Upper lobe of left lung (tissue), 6 donors: ENCODE measurements around the gene ADCYAP1R1. TPM values are rescaled to one million over a fixed set of nuclear protein-coding genes. Genes with fewer than 3 reads are reported as not detected.

Experiments
- ATAC-seq, 2 donors: fragments of 200-7000 bp; cut with Tn5 transposase; one replicate each; pipeline ENCODE4 v1.9.1; 2022; ENCODE audit warnings: mild to moderate bottlenecking in 2 of 2, moderate library complexity in 2 of 2; ENCODE audit not compliant: low FRiP score in 2 of 2
- DNase-seq, 2 donors: peaks; one replicate each; pipeline ENCODE4 v3.0.0-alpha.2; 2019 to 2020
- H3K27ac ChIP-seq, 4 donors: fragments of 200-600 bp; sonication (generic); one replicate each; pipeline ENCODE4 v1.5.1; 2016 to 2019
- H3K27me3 ChIP-seq, 4 donors: fragments of 200-600 bp; sonication (generic); one replicate each; pipeline ENCODE4 v1.5.1; 2017 to 2019
- H3K36me3 ChIP-seq, 4 donors: fragments of 200-600 bp; sonication (generic); one replicate each; pipeline ENCODE4 v1.5.1; 2016 to 2019
- H3K4me1 ChIP-seq, 4 donors: fragments of 200-600 bp; sonication (generic); one replicate each; pipeline ENCODE4 v1.5.1; 2018 to 2019
- H3K4me3 ChIP-seq, 4 donors: fragments of 200-600 bp; sonication (generic); one replicate each; pipeline ENCODE4 v1.5.1; 2017 to 2019; ENCODE audit warnings: mild to moderate bottlenecking in 2 of 4, moderate library complexity in 1 of 4
- H3K9me3 ChIP-seq, 4 donors: fragments of 200-600 bp; sonication (generic); one replicate each; pipeline ENCODE4 v1.5.1; 2018 to 2019
- EP300 ChIP-seq, 4 donors: sonication (generic); formaldehyde crosslinking; IDR thresholded peaks; one replicate each; pipeline ENCODE4 v1.5.1; 2017; ENCODE audit warnings: antibody characterized with exemption in 4 of 4, control low read depth in 2 of 4
- POLR2A ChIP-seq, 4 donors: fragments of 450-650 bp; IDR thresholded peaks; one replicate each; pipeline ENCODE4 v1.5.1; 2016 to 2017; ENCODE audit warnings: antibody characterized with exemption in 4 of 4, mild to moderate bottlenecking in 2 of 4
- POLR2AphosphoS5 ChIP-seq, 2 donors: sonication (generic); formaldehyde crosslinking; IDR thresholded peaks; one replicate each; pipeline ENCODE4 v1.5.1; 2017; ENCODE audit warnings: antibody characterized with exemption in 2 of 2
- WGBS, 2 donors: methylation state at CpG; one replicate each; pipeline ENCODE4 v1.1.5; 2017 to 2018; 5-methylcytosine and 5-hydroxymethylcytosine counted together
- total RNA-seq, 6 donors: library from RNA; depleted of rRNA in 4 of 6; stranded (reverse); fragments of >200 nt in 4 of 6; gene quantifications; one replicate each; pipeline versions ENCODE4 v1.1.0 to v1.2.1, GENCODE V29; 2016 to 2021
- TF ChIP-seq, protein P1 (sequence below), 6 experiments: fragments of 450-650 bp in 4 of 6; fragments of 200-600 bp in 2 of 6; sonication (generic) in 2 of 6; IDR thresholded peaks; one replicate each; pipeline ENCODE4 v1.5.1; 2016 to 2019; ENCODE audit warnings: antibody characterized with exemption in 6 of 6
- donor health status: DM: no; HTN: no; CAD: no; lungs with moderate emphysema.
- donor health status: DM: no; HTN: yes; CAD: no; lungs with severe emphysema.

Gene ADCYAP1R1
- total RNA-seq, 6 donors from 2014 or later, result under 0.01 to 1.3 (median 0.13) TPM

DNA sequence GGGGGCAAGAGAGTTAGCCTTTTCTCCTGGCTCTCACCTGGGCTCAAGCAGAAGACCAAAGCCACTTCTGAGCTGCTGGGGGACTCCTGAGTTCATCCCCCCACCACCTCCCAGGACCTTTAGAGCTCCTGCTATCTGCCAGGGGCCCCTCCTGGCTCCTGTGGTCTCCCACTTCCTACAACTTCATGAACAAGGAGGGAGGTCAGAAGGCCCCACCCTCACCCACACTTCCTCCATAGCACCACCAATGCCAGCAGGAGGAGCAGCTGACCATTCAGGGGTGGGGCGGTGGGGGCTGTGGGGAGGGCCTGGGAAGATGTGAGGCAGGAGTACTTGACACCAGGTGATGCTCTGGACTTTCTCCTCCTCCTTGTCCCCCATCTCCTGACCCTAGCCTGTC, 32.6 kb upstream of the ADCYAP1R1 start:
- TF ChIP-seq EP300 (IDR thresholded peaks at IDR 0.05) (no peak), POLR2A (IDR thresholded peaks at IDR 0.05) (no peak), POLR2AphosphoS5 (IDR thresholded peaks at IDR 0.05) (no peak)
- TF ChIP-seq, protein P1, sequence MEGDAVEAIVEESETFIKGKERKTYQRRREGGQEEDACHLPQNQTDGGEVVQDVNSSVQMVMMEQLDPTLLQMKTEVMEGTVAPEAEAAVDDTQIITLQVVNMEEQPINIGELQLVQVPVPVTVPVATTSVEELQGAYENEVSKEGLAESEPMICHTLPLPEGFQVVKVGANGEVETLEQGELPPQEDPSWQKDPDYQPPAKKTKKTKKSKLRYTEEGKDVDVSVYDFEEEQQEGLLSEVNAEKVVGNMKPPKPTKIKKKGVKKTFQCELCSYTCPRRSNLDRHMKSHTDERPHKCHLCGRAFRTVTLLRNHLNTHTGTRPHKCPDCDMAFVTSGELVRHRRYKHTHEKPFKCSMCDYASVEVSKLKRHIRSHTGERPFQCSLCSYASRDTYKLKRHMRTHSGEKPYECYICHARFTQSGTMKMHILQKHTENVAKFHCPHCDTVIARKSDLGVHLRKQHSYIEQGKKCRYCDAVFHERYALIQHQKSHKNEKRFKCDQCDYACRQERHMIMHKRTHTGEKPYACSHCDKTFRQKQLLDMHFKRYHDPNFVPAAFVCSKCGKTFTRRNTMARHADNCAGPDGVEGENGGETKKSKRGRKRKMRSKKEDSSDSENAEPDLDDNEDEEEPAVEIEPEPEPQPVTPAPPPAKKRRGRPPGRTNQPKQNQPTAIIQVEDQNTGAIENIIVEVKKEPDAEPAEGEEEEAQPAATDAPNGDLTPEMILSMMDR (IDR thresholded peaks at IDR 0.05), result no peak
- 67 to 71% methylated on average over 1 of the region's 1 CpG for WGBS, 2 donors
- no peak for DNase-seq
- Histone ChIP-seq H3K9me3 (no peaks in the 10 kb centered on the region), H3K27ac (no peak overlapping the region), H3K27me3 (no peaks in the 10 kb centered on the region), H3K36me3 (no peaks in the 10 kb centered on the region), H3K4me3 (no peak overlapping the region), H3K4me1 (no peaks in the 10 kb centered on the region)
- no peak for ATAC-seq

DNA sequence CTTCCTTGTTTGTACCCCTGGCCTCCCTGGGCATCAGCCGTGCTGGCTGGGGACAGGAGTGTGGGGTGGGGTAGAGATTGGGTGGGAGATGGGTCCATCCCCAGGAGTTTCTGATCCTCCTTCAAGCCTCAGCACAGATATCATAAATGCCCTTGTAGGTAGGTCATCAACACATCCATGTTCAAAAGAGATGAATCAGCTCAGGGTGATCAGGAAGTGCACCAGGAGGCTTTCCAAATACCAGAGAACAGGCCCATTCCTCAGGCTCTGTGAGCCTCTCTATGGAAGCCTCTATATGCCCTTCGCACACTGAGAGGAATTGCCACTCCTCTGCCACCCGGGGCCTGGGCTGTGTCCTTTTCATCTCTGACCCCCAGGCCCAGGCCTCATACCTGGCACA, 31.9 kb upstream of the ADCYAP1R1 start:
- DNase-seq (no peak), ATAC-seq (no peak)
- Histone ChIP-seq H3K4me3 (no peak overlapping the region), H3K9me3 (no peaks in the 10 kb centered on the region), H3K27ac (no peak overlapping the region), H3K4me1 (no peaks in the 10 kb centered on the region), H3K27me3 (no peaks in the 10 kb centered on the region), H3K36me3 (no peaks in the 10 kb centered on the region)
- WGBS, 2 donors, result 82 to 95% methylated on average over 2 to 3 of the region's 3 CpGs
- TF ChIP-seq, protein P1 (IDR thresholded peaks at IDR 0.05), result no peak
- TF ChIP-seq POLR2AphosphoS5 (IDR thresholded peaks at IDR 0.05) (no peak), POLR2A (IDR thresholded peaks at IDR 0.05) (no peak), EP300 (IDR thresholded peaks at IDR 0.05) (no peak)

DNA sequence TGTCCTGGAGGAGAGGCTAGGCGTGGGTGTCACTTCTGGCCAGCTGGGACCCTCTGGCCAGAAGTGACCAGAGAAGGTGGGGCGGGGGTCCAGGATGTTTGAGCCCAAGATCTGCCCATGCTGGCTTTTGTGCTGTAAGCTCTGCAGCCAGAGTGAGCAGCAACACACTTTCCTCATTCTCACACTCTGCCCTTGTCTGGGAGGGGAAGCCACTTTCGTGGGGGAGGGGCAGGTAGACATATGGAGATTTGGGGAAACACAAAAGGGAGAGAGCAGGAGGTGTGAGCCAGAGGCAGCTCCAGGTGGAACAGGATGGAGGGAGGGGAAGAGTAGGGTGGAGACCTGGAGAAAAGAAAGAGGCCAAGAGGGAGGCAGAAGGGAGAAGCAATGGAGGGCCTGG, 31.5 kb upstream of the ADCYAP1R1 start:
- H3K4me1 ChIP-seq, result no peaks in the 10 kb centered on the region
- no peaks in the 10 kb centered on the region for H3K36me3 ChIP-seq
- DNase-seq (no peak), ATAC-seq (no peak)
- H3K4me3 ChIP-seq, result no peak overlapping the region
- no peaks in the 10 kb centered on the region for H3K27me3 ChIP-seq
- no peak for TF ChIP-seq POLR2A (IDR thresholded peaks at IDR 0.05)
- TF ChIP-seq, protein P1 (IDR thresholded peaks at IDR 0.05), result no peak
- no peak for TF ChIP-seq POLR2AphosphoS5 (IDR thresholded peaks at IDR 0.05)
- no peak for TF ChIP-seq EP300 (IDR thresholded peaks at IDR 0.05)
- H3K9me3 ChIP-seq, result no peaks in the 10 kb centered on the region
- 68 to 72% methylated on average over 2 to 3 of the region's 3 CpGs for WGBS, 2 donors
- H3K27ac ChIP-seq, result no peak overlapping the region

DNA sequence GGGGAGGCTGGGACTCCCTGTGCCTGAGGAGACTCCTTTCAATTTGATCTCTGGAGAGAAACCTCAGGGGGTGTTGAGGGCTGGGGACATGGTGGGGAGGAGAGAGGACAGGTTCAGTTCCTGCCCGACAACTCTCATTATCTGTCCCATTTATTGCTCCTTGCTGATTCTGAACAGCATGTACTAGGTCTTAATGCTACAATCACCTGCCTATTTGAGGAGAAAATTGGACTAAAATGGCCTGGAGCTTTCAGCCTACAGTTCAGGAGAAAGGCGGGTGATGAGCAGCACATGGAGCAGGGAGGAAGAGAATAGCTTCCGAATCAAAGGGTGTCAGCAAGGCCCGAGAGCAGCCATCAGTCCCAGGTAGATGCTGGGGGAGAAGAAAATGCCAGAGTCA, 30.0 kb upstream of the ADCYAP1R1 start:
- Histone ChIP-seq H3K27ac (no peak overlapping the region), H3K27me3 (no peaks in the 10 kb centered on the region), H3K4me1 (peaks cover 0 to 4% (median 2%) of the 10 kb centered on the region in 4 donors), H3K36me3 (no peaks in the 10 kb centered on the region), H3K9me3 (no peaks in the 10 kb centered on the region), H3K4me3 (no peak overlapping the region)
- 92 to 93% methylated on average over 4 of the region's 4 CpGs for WGBS, 2 donors
- TF ChIP-seq POLR2AphosphoS5 (IDR thresholded peaks at IDR 0.05), result no peak
- DNase-seq, result no peak
- ATAC-seq, result no peak

DNA sequence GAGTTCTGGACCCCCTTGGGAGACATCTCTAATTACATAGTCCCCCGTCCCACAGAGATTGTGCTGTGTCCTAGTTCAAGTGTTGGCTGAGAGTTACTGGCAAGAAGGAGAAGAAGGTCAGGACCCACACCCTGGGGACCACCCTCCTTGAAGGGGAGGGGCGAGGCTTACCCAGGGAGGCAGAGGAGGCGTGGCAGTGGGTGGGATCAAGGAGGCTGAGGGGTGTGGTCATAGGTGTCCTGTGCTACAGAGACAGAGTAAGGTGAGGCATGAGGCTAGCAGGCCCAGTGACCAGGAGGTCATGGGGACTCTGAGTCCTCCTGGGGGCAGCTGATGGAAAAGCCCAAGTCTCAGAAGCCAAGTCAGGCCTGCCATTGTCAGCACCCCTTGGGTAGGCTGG, 29.4 kb upstream of the ADCYAP1R1 start:
- no peak for ATAC-seq
- Histone ChIP-seq H3K36me3 (no peaks in the 10 kb centered on the region), H3K4me1 (peaks cover 0 to 6% (median 3%) of the 10 kb centered on the region in 4 donors), H3K27me3 (no peaks in the 10 kb centered on the region), H3K27ac (no peak overlapping the region), H3K9me3 (no peaks in the 10 kb centered on the region), H3K4me3 (no peak overlapping the region)
- no peak for DNase-seq
- TF ChIP-seq POLR2A (IDR thresholded peaks at IDR 0.05) (no peak), POLR2AphosphoS5 (IDR thresholded peaks at IDR 0.05) (no peak), EP300 (IDR thresholded peaks at IDR 0.05) (no peak)
- TF ChIP-seq, protein P1 (IDR thresholded peaks at IDR 0.05), result no peak
- 82 to 92% methylated on average over 2 to 3 of the region's 3 CpGs for WGBS, 2 donors
